HG03460 (cell line): ENCODE measurements around the gene CEP57L1.
"Not testable (repeated sequence)": the region's sequence is repeated elsewhere in the genome, so short reads cannot be mapped to it uniquely, and the experiment has no call there.

Source experiments
- ATAC-seq: cut with Tn5 transposase; IDR thresholded peaks from one replicate; pipeline ENCODE4 v1.9.1; 2021; ENCODE audit not compliant: unreplicated experiment

CEP57L1 gene

GRCh38 chr6:109167562-109167961, 72.3 kb downstream of the CEP57L1 start:
- no peak for ATAC-seq

DNA sequence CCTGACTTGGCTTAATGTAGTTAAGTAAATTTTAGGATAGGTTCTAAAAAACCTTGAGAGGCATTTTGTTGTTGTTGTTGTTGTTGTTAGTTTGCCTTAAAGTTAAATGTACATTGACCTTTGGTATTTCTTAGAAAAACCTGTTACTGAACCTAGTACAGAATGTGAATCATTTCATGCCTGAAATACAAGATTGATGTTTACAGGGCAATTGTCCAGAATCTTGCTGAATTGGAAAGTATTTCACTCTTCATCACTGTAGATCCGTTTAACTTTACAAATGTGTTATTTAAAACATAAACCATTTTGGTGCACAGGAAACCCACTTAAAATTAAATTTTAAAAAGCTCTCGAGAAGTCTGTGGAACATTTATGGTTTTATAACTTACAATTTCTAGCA, 75.0 kb downstream of the CEP57L1 start:
- no peak for ATAC-seq

DNA sequence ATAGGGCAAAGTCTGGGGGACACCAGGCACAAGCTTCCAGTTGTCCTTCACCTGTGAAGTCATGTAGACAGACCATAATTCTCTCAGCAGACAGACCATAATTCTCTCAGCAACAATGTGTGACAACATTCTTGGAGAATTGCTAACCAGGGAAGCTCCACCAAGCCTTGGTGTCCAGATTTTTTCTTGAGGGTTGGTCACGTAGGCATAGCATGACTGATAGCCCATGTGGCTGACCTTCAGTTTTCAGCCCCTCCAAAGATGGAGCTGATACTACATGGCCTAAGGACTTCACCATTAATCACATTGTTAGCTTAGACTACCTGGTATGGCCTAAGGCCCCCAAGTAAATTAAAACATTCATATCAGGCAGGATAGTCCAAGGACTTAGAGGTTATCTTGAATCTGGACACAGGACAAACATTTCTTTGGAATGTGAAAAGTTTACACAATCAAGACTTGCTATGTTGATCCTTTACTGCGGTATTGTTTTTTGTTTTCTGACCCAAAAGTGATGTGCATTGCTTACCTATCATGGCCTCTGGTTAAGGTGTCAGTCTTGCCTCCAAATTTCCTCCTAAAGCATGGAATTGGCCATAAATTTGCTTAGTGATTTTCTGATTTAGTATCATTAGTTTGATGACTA, 76.9 kb downstream of the CEP57L1 start:
- ATAC-seq: no peak

DNA sequence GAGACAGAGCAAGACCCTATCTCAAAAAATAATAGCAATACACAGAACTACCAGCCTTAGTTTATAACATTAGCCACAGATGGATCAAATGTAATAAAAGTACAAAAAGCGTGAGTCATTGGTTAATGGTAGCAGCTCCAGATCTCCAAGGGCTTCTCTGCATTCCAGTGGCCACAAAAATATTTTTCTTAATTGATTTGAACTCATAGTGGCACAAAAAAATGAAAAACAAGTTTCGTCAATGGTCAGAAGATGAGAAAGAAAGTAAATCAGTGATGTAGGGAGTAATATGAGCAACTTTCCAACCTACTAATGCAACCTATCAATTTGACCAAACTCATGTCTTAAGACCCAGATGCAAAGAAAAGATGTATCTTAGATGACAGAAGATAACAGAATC, 79.6 kb downstream of the CEP57L1 start:
- ATAC-seq: no peak

GRCh38 chr6:109178921-109179320, 83.6 kb downstream of the CEP57L1 start:
- ATAC-seq: no peak

DNA sequence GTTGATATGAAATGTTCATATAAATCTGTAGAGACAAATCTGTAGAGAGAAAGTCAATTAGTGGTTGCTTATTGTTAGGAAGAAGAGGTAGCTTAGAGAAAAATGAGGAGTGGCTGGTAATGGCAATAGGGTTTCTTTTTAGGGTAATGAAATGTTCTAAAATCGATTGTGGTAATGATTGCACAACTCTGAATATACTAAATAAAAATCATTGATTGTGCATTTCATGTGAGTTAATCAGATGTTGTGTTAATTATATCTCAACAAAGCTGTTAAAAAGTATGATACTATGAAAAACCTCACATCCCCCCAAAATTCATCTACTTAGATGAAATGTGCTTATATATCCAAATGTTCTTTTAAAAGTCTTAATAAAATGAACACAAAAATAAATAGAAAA, 84.2 kb downstream of the CEP57L1 start:
- ATAC-seq: no peak

DNA sequence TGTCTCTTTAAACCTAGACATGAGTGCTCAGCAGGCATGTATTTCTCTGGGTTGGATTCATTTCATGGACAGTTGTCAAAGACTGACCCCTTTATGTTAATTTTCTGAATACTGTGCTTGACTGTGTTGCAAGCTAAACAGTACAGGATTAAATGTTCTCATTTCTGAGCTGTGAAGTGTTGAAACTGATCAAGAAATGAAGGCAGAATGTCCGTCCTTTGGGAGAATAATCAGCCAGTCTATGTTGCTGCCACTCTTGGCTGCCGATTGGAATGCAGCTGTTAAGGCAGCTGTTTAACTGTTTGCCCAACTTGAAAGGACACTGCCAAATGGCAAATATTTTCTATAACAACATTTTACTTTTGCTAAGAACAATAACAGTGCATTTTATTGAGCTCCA, 87.3 kb downstream of the CEP57L1 start:
- ATAC-seq: no peak

DNA sequence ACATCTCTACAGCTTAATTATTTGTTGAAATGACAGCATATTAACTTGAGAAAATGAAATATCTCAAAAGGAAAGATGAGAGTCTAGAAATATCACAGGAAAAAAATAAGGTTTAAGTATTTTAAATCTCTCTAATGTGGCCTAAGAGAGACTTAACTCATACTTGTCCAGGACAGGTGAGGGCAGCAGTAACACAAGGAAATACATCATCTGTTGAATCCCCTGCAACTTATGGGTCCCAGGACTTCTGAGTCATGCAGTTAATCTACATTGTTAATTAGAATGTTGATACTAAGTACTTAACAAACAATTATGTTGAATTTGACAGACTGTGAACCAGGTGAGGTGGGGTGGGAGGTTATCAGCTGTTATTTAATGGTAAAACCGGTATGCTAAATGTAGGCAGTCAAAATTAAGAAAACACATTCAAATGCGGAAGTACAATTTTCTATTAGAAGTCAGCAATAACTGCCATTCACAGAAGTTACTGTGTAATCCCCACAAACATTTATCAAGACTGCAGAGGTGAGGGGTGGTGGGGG, 87.9 kb downstream of the CEP57L1 start:
- no peak for ATAC-seq

GRCh38 chr6:109184638-109185037, 89.3 kb downstream of the CEP57L1 start:
- no peak for ATAC-seq

- ATAC-seq: no peak
Measured at GRCh38 chr6:109186012-109186411, 90.7 kb downstream of the CEP57L1 start.

DNA sequence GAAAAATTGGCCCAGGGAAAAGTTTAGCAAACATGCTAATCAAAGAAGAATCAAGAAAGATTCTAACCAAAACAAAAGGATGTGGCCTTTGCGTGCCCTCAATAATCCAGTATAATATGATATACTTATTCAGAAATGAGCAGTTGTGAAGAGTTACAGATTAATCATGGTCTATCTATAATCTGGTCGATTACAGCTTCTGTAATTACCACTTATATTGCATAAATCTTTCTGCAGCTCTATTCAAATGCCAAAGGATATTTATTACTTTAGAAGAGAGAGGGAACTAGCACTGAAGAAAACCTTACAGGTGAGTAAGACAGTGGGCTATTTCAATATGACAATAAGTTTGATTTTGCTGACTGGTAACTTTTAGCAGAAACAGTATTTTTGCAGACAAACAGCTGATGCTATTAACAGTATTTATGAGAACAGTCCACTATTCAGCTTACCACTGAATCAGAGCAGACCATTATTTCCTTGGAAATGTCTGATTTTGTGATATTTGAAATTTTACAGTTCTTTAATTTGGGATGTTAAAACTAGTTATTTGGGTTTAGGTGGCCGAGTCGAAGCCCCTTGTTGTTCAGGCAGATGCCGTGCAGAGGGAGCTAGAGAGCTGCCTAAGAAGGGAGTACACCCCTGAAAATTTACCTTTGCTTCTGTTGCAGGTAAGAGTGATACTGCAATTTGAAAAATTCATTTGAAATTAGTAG, 92.2 kb downstream of the CEP57L1 start:
- no peak for ATAC-seq

- ATAC-seq: no peak
Measured at GRCh38 chr6:109188115-109188411, 92.8 kb downstream of the CEP57L1 start.

DNA sequence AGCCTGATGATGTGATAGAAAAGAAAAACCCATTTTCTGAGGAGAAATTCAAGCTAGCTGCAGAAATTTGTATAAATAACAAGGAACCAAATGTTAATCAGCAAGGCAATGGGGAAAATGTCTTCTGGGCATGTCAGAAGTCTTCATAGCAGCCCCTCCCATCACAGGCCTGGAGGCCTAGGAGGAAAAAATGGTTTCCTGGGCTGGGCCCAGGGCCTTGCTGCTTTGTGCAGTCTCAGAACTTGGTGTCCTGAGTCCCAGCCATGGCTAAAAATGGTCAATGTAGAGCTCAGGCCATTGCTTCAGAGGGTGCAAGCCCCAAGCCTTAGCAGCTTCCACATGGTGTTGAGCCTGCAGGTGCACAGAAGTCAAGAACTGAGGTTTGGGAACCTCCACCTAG, 96.1 kb downstream of the CEP57L1 start:
- ATAC-seq: not testable (repeated sequence)

DNA sequence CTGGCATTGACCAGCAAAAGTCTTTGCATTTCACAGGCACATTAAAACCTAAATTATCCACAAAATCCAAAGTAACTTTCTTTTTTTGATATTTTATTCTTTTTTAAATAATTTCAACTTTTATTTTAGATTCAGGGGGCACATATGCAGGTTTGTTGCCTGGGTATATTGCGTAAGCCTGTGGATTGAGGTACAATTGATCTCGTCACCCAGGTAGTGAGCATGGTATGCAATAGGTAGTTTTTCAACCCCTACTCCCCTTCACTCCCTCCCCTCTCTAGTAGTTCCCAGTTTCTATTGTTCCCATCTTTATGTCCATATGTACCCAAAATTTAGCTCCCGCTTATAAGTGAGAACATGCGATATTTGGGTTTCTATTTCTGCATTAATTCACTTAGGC, 97.6 kb downstream of the CEP57L1 start:
- no peak for ATAC-seq

GRCh38 chr6:109194880-109195279, 99.6 kb downstream of the CEP57L1 start:
- ATAC-seq: no peak

DNA sequence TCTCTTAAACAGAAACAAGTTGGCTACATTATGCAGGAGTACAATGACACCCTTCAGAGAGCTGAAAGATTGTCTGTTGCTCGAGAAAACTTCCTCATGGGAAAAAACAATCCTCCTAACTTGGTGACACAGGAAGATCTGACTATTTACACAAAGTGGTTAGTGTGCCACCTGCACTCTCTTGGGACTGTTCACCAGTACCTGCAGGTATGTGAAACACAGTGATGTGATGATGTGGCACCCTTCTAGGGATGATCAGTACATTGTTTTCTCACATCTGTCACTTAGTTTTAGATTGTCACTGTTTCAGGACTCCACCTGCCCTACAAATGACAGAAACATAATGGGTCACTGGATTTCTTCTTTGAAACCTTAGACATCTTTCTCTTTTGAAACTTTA, 101.8 kb downstream of the CEP57L1 start:
- ATAC-seq: no peak

- no peak for ATAC-seq
Measured at GRCh38 chr6:109202409-109203264, 107.3 kb downstream of the CEP57L1 start.

- no peak for ATAC-seq
Measured at GRCh38 chr6:109204511-109204910, 109.2 kb downstream of the CEP57L1 start.

DNA sequence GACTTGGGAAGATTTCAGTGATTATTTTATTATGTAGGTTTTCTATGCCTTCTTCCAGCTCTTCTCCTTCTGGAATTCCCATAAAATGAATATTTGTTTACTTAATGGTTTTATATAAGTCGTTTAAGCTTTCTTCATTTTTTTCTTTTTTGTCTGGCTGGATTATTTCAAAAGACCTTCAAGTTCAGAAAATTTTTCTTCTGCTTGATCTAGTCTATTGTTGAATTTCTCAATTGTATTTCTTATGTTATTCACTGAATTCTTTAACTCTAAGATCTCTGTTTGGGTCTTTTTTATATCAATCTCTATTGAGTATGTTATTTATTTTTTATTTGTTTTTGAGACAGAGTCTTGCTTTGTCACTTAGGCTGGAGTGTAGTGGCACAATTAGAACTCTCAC, 117.4 kb downstream of the CEP57L1 start:
- no peak for ATAC-seq
